ENCODE measurements around the gene VAT1L.

Gene VAT1L

GRCh38 chr16:77894162-77894561 lies 105.8 kb downstream of the VAT1L start:
- Histone ChIP-seq H3K9me3 (ENCODE audit: control insufficient read depth, insufficient read depth, low read length) (no peaks in the 10 kb centered on the region), H3K4me2 (ENCODE audit: low read length) (no peak overlapping the region), H3K27me3 (ENCODE audit: control insufficient read depth, low read length) (no peaks in the 10 kb centered on the region), H3K79me2 (ENCODE audit: control insufficient read depth, low read length) (no peaks in the 10 kb centered on the region), H3K9me2 (replicated peaks; ENCODE audit: control insufficient read depth, low read length) (no peaks in the 10 kb centered on the region), H3K36me3 (ENCODE audit: control insufficient read depth, low read length) (no peaks in the 10 kb centered on the region), H4K20me1 (ENCODE audit: control insufficient read depth, insufficient read depth, low read depth, low read length) (no peaks in the 10 kb centered on the region), H3F3A (ENCODE audit: control insufficient read depth, insufficient read depth) (no peaks in the 10 kb centered on the region), H3K4me1 (ENCODE audit: control insufficient read depth, low read length) (no peaks in the 10 kb centered on the region), H3K4me3 (ENCODE audit: low read length) (no peak overlapping the region), H3K27ac (ENCODE audit: low read depth, low read length) (no peak overlapping the region)
- no peak for TF ChIP-seq EZH2phosphoT487 (IDR thresholded peaks at IDR 0.05; ENCODE audit: borderline replicate concordance, low read length)
- TF ChIP-seq CTCF (IDR thresholded peaks at IDR 0.05; ENCODE audit: low read depth, low read length, poor library complexity, severe bottlenecking): no peak

GRCh38 chr16:77895962-77896361 lies 107.6 kb downstream of the VAT1L start:
- Histone ChIP-seq H3K9me3 (ENCODE audit: control insufficient read depth, insufficient read depth, low read length) (no peaks in the 10 kb centered on the region), H3K36me3 (ENCODE audit: control insufficient read depth, low read length) (no peaks in the 10 kb centered on the region), H4K20me1 (ENCODE audit: control insufficient read depth, insufficient read depth, low read depth, low read length) (no peaks in the 10 kb centered on the region), H3K4me3 (ENCODE audit: low read length) (no peak overlapping the region), H3K4me2 (ENCODE audit: low read length) (no peak overlapping the region), H3K9me2 (replicated peaks; ENCODE audit: control insufficient read depth, low read length) (no peaks in the 10 kb centered on the region), H3K79me2 (ENCODE audit: control insufficient read depth, low read length) (no peaks in the 10 kb centered on the region), H3K27me3 (ENCODE audit: control insufficient read depth, low read length) (no peaks in the 10 kb centered on the region), H3F3A (ENCODE audit: control insufficient read depth, insufficient read depth) (no peaks in the 10 kb centered on the region), H3K4me1 (ENCODE audit: control insufficient read depth, low read length) (no peaks in the 10 kb centered on the region), H3K27ac (ENCODE audit: low read depth, low read length) (no peak overlapping the region)
- TF ChIP-seq CTCF (IDR thresholded peaks at IDR 0.05; ENCODE audit: low read depth, low read length, poor library complexity, severe bottlenecking) (no peak), EZH2phosphoT487 (IDR thresholded peaks at IDR 0.05; ENCODE audit: borderline replicate concordance, low read length) (no peak)

- H3K4me1 ChIP-seq (ENCODE audit: control insufficient read depth, low read length): no peaks in the 10 kb centered on the region
- H3K4me3 ChIP-seq (ENCODE audit: low read length): no peak overlapping the region
- H4K20me1 ChIP-seq (ENCODE audit: control insufficient read depth, insufficient read depth, low read depth, low read length): no peaks in the 10 kb centered on the region
- no peaks in the 10 kb centered on the region for H3K27me3 ChIP-seq (ENCODE audit: control insufficient read depth, low read length)
- no peaks in the 10 kb centered on the region for H3K9me3 ChIP-seq (ENCODE audit: control insufficient read depth, insufficient read depth, low read length)
- H3F3A ChIP-seq (ENCODE audit: control insufficient read depth, insufficient read depth): no peaks in the 10 kb centered on the region
- H3K4me2 ChIP-seq (ENCODE audit: low read length): no peak overlapping the region
- no peaks in the 10 kb centered on the region for H3K9me2 ChIP-seq (replicated peaks; ENCODE audit: control insufficient read depth, low read length)
- H3K27ac ChIP-seq (ENCODE audit: low read depth, low read length): no peak overlapping the region
- no peaks in the 10 kb centered on the region for H3K36me3 ChIP-seq (ENCODE audit: control insufficient read depth, low read length)
- TF ChIP-seq EZH2phosphoT487 (IDR thresholded peaks at IDR 0.05; ENCODE audit: borderline replicate concordance, low read length) (no peak), CTCF (IDR thresholded peaks at IDR 0.05; ENCODE audit: low read depth, low read length, poor library complexity, severe bottlenecking) (no peak)
- no peaks in the 10 kb centered on the region for H3K79me2 ChIP-seq (ENCODE audit: control insufficient read depth, low read length)
Measured at GRCh38 chr16:77896415-77897128, 108.2 kb downstream of the VAT1L start.
